Stimulated activated CD4-positive, alpha-beta T cell treated with anti-CD3 and anti-CD28 coated beads, Interleukin-12 subunit alpha, Interleukin-12 subunit beta, amount 100 ng/mL, for 24 hours (primary cell): ENCODE data around the gene BLCAP.
"Not testable (repeated sequence)": the region's sequence is repeated elsewhere in the genome, so short reads cannot be mapped to it uniquely, and the experiment has no call there.

Experiments
- DNase-seq, 2 experiments: peaks; one replicate each; pipeline ENCODE4 v3.0.0-alpha.2; 2020; ENCODE audit warnings: low read depth in 2 of 2

Gene BLCAP

DNA sequence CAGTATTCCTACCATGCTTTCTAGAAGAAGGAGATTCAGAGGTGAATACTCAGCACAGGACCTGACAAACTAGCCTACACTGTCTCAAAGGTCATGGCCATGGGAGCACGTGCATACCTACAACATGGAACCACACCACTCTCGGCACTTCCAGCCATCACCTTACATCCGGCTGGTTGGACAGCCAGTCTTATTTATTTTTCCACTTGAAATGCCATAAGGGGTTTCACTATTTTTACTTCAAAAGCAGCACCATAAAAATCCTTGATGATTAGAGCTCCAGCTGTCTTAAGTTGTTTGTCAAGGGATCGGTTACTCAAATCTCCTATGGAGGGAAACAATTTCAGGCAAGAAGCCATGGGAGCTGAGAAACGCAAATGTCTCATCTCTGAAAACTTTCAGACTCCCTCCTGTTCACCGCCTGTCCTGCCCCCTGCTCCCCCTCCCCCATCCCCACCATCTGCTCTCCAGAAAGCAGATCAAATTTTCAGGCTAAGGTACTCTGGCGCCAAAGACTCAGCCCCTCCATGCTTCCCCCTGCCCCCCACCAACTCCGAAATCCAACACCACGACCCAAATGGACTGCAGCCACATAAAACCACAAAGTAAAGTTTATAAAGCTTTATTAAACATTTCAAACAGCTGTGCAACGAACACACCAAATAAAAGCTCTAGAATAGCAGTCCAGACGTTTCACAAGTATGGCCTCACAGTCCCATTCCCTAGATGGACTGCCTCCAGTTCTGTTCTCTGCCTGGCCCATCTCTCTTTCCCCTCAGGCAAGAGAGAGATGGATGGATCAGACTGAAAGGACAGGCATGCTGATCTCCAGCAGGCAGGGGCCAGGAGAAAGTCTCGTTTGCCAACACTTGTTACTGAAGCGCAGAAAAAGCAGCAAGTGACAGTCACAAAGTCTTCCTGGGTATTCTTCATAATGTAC, 10.6 kb downstream of the BLCAP start:
- no peak for DNase-seq

DNA sequence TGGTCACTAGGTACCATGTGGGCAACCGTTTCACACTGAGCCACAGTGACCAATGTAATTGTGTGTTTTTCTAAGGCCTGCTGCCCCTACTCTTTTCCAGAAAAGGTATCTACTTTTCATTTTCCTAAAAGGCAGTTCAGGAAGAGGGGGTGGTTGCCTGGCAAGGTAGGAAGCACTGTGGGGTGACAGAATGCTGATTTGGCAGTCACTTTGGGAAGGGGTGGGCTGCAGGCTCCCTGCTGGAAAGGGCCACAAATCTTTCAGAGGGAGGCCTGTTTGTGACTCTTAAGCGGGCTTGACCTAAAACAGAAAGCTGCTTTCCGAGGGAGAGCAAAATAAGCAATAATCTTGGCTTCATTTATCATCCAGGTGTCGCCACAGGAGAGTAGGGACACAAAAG, 11.8 kb downstream of the BLCAP start:
- no peak for DNase-seq

DNA sequence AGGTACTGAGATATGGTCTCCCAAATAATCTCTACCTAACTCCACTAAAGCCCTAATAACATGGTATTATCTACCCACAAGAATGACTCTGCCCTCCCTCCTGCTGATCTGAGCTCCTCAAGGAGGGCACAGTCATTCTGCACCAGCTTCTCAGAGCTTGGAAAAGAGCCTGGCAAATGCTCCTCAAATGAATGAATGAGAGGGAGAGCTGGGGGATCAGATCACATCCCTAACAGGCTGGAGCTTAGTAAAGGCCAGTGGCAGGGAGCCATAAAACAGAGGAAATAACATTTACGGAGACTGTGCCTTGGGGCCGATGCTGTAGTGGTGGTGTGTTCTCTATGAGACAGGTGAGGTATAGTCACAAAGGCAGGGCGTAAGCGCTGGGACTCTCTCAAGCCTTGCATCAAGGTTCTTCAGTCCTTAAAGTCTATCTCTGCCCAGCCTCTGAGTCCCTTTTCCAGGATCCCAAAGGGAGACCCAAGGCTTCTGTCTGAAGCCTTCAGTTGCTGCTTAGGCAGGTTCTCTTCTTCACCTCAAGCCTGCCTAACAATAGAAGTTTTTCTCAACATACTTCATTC, 13.8 kb downstream of the BLCAP start:
- DNase-seq, result no peak

DNA sequence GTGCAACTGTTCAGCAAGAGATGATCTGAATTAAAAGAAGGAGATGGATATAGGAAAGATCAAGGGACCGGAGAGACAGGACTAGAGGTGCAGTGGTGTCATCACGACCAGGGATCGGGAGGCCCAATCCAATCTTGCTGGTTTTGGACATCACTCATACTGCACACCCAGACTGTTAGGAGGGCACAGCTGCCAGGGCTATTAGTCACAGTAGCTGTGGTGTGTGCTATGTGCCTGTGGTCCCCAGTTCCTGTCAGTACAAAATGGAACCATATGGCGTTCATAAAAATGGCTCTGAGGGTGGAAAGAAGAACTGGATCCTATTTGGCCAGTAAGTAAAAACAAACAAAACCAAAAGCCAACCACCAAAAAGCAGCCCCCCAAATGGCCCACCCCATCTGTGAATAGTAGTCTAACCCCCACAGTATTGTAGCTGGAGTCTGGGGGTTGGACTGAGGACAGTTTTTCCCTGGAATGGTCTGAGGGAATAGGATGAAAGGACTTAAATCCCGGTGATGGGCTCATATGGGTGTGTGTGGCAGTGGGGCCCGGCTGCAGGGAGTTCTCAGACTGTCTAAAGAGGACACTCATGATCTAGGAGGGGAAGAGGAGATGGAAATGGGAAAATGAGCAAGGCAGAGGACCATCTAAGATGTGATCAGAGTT, 15.9 kb downstream of the BLCAP start:
- no peak for DNase-seq

DNA sequence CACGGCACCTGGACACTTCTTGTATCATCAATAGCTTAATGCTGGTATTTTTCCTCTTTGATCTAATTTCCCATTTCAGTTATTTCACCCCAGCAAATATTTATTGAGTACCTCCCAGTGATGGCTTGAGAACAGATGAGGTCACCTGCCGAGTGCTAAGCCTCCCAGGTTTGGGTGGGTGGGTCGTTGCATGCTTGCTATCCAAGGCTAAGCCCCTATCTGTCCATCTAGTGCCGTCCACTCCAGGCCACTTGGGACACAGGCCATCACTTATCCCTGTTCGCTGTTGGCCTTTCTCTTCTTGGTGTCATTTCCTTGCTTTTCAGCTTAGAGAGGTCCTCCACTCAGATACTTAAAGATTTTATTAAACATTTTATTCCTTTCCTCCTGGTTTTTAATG, 17.4 kb downstream of the BLCAP start:
- DNase-seq, result no peak

DNA sequence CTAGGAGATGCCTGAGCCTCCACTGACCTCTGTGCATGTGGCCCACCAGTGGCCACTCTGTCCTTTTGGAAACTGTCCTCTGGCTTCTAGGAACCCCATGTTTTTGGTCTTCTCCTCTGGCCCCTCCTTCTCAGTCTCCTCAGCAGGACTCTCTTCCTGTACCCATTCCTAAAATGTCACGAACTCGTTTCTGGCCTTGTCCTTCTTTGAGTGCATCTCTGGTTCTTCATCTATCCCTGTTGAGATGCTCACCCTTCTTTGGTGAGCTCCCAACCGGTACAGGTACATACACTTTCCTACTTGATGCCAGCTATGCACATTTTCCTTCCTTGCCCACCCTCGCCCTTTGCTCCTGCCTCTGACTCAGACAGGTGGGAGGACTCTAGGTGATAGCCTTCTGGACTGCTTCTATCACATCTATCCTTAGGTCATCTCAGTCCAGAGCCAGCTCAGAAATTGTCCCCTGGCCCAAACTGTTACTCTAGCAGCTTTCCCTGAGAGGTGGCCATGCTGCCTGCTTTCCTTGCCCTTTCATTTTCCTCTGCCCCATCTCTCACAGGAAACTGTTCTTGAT, 21.4 kb downstream of the BLCAP start:
- DNase-seq, result no peak

DNA sequence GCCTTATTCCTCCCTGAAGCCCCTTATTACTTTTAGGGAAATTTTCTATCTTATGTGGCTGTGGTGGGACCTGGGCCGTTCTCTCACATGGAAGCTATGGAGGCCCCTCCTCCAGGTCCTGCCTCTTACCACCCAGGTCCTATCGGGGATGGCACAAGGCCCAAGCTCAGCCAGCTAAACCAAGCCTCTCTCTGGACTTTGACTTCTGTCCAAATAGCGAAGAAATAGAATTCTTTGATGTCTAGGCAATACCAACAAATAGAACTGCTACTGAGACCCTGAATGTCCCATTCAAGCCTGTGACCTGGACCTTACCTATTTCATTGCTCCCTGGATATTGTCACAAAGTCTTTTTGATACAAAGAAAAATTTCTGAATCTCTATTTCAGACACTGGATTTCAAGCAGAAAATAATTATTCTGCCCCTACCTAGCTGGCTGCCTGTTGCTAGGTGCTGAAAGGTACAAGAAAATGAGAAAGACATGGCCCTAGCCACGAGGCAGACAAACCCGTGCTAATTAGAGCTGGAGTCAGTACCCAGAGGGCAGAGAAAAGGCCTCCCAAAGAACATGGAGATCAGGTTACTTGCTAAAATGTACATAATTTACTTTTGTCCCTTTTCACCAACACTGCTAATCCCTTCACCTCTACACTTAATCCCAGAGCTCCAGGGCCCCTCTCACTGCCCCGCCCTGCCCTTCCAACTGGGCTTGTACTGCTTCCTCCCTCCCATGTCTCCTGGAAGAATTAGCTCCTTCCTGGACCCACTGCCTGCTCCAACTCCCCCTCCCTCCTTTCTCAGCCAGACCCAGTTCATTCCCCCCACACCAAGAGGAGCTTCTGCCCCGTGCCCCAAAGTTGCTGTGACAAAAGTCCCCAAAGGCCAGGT, 22.2 kb downstream of the BLCAP start:
- no peak for DNase-seq

DNA sequence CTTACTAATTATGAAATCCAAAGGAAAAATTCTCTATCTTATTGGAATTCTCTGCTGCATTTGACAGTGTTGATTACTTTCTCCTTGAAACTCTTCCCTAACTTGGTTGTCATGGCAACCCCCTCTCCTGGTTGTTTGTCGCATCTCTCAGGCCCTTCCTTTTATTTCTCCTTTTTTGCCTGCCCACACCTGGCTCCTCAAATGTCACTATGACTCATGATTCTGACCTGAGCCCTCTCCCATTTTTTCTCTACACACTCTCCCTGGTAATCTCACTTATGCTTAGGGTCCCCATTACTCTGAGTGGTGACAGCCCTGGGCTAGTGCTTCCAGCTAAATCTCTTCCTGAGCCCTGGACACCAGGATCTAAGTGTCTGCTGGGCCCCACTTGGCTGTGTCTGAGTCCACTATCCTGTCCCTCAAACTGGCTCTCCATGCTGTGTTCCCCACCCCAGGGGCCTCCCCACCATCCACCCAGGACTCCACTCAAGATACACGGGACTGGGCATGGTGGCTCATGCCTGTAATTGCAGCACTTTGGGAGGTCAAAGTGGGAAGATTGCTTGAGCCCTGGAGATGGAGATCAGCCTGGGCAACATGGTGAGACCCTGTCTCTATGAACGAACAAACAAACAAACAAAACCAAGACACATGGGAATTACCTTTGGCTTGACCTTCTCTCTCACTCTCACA, 23.1 kb downstream of the BLCAP start:
- DNase-seq, result no peak

DNA sequence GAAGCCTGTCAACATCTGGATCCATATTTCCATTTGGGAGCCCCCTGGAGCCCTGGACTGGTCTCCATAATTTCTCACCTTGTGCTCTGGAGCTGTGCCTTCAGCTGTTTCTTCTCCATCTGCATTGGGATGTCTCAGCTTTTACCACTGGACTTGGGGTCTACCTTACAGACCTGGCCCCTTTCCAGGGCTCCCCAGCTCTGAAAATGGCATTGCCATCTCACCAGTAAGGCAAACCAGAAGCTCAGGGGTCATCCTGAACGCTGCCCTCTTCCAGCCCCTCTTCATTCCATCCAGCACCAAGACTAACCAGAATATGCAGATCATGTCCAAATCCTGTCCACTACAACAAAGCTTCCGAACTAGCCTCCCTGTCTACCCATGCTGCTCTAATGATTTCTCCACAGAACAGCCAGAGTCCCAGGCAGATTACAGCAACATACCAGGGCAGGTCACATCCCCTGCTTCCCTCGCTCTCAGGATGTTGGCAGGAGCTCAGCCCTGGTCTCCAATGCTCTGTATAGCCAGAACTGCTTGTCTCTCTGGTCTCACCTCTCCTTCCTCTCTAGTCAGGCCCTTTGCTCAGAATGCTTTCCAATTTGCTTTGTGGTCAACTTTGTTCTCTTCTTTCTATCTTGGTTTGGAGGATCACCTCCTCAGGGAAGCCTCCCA, 24.3 kb downstream of the BLCAP start:
- DNase-seq, result no peak

DNA sequence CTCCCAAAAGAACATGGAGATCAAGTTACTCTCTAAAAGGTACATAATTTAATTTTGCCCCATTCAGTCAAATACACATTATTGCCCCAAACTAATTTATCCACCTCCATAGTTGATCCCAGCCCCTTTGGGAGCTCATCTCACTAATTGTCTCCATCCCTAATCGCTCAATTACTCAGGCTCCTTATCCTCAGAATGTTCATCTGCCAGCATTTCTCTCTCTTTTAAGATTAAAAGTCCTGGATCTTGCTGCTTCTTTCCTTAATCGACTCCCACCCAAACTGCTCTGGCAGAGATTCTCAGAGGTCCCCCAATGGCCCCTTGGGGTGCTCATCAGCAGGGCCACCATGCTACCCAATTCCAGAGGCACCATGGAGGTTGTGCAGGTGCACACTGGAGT, 25.0 kb downstream of the BLCAP start:
- no peak for DNase-seq

DNA sequence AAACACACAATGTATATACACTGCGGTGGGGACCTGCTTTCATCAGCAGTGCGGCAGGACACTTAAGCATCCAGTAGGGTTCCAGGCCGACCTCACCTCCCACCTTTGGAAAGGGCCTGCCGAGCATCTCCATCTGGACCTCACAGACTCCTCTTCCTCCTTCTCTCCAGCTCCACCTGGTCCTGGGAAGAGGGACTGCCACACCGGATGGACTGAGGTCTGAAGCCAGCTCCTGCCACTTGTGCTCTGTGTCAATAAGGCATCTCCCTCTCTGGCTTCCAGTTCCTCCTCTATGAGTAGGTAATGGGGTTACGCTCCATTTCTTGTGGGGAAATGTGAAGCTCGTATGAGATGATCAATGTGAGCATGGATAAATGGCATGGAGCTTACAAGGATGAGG, 25.7 kb downstream of the BLCAP start:
- DNase-seq, result no peak

DNA sequence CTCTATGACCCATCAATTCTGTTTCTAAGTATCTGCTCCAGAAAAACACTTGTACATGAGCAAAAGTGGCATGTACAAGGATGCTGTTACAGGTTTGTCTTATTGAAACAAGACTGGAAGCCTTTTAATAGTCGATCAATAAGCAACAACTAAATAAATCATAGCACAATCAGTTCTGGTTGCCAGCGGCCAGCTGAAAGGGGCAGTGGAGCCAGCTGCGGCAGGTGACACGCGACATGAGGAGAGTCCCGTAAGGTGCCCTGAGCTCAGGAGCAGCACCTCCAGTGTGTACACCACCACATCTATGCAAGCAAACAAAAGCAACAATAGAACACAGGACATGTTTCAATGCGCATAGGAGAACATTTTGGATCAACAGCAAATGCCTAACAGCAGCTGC, 27.4 kb downstream of the BLCAP start:
- DNase-seq, result no peak

DNA sequence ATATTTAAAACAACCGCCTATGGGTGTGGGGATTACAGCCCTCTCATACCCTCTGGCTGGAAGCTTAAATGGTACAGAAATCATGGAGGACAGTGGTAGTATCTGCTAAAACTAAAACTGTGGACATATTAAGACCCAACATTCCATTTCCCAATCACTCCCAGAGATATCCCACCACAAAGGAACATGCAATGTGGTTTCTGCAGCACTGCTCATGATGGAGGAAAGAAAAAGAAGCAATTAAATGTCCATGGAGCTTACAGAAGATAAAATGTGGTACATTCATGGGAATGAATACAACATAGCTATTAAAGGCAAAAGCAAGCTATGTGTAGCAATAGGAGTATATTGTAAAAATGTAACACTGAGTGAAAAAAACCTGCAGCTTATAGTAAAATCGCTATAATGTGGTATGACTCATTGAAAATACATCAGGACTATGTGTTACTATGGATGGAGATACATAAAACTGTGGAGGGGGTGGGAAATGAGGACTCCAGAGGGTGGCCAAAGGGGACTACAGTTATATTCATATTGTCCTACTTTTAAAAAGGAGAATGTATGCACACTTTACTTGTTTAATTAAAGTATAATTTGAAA, 29.5 kb downstream of the BLCAP start:
- no peak for DNase-seq

DNA sequence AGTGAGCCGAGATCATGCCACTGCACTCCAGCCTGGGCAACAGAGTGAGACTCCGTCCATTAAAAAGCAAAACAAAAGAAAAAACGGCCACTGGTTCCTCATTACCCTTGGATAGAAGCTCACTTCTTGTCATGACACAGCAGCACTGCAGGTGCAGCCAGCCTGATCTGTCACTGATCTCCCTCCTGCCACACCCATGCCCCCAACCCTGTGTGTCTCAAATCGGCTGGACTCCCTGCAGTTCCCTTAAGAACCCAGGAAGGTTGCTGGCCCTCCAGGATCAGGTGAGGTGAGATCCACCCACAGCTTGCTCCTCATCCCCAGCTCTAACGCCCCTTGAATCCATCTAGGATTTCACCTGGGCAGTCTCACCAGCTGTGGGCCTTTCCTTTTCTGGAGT, 32.9 kb downstream of the BLCAP start:
- no peak for DNase-seq

DNA sequence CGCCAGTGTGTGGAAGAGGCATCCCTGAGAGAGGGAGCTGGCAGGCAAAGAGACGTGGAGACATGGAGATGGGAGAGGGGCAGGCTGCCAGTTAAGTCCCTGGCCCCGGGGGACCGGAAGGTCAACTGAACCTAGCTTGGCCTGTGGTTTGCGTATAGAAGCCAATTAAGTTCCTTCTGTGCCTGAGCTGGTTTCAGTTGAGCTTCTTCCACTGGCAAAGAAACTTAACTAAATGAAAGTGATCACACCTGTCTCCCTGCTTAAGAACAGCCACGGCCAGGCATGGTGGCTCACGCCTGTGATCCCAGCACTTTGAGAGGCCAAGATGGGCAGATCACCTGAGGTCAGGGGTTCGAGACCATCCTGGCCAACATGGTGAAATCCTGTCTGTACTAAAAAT, 33.4 kb downstream of the BLCAP start:
- DNase-seq, result no peak

DNA sequence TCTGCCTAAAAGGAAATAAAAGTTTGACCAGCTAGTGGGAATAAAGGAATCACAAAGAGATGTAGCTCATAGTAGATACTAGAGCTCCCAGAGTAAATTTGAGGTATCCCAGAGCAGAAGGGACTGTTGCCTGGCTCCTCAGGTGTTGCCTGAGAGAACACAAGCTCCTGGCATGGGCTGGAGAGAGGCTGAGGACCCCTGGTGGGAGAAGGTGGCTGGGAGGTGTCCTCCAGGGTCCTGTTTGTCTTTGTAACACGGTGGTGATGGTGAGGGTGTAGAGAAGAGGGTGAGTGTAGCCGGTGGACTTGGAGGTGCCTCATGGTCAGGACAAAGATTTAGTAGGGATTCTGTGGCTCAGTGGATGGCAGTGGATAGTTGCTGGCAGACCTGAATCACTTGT, 34.7 kb downstream of the BLCAP start:
- no peak for DNase-seq

DNA sequence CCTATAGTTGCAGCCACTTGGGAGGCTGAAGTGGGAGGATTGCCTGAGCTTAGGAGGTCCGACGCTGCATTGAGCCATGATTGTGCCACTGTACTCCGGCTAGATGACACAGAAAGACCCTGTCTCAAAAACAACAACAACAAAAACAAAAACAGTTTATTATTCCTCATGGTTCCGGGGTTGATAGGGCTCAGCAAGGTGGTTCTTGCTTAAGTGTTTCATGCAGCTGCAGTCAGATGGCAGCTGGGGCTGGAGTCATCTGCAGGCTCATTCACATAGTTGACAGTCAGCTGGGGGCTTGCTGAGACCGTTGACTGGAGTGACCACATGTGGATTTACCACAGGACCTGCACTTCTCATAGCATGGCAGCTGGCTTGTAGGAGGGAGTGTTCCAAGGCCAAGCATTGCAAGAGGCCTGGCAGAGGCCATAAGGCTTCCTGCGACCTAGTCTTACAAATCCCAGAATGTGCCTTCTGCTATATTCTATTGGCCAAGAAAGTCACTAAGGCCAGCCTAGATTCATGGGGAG, 35.5 kb downstream of the BLCAP start:
- no peak for DNase-seq

DNA sequence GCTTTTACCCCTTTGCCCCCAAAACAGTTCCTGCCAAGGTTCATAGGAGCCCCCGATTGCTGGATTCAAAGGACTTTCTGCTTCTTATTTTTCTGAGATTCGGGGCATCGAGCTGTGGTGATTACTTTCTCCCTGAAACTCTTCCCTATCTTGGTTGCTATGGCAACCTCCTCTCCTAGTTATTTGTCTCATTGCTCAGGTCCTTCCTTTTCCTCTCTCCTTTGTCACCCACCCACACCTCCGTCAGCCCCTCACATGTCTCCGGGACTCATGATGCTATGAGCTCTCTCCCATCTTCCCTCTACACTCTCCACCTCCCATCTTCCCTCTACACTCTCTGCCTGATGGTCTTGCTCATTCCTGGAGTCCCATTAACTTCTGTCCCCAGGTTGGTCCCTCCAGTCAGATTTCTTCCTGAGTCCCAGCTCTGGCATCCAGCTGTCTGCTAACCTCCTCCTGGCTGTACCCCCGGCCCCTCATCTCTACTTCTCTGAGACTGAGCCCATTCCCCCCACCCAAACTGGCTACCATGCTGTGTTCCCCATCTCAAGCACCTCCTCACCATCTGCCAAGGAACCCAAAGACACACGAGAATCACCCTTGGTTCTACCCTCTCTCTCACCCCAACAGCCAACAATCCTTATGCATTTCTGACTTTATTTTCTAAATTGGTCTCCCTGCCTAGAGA, 36.9 kb downstream of the BLCAP start:
- no peak for DNase-seq

DNA sequence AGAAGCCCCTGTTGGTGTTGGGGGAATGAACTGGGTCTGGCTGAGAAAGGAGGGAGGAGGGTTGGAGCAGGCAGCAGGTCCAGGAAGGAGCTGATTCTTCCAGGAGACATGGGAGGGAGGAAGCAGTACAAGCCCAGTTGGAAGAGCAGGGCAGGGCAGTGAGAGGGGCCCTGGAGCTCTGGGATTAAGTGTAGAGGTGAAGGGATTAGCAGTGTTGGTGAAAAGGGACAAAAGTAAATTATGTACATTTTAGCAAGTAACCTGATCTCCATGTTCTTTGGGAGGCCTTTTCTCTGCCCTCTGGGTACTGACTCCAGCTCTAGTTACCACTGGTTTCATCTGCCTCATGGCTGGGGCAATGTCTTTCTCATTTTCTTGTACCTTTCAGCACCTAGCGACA, 41.5 kb downstream of the BLCAP start:
- not testable (repeated sequence) for DNase-seq
